Thymus (tissue), 11 donors: ENCODE measurements around the gene SIGMAR1. TPM values are rescaled to one million over a fixed set of nuclear protein-coding genes. Genes with fewer than 3 reads are reported as not detected.

ENCODE experiments used
- DNase-seq, 9 donors: peaks; one replicate each; pipeline ENCODE4 v3.0.0-alpha.2; 2013; ENCODE audit warnings: low spot score in 9 of 9, low read depth in 6 of 9, missing footprints in 1 of 9
- H3K27ac ChIP-seq, 2 donors: one replicate each; pipeline ENCODE4 v1.5.1; 2013; ENCODE audit warnings: control low read depth in 1 of 2, low read depth in 1 of 2, low read length in 1 of 2, mild to moderate bottlenecking in 1 of 2, moderate library complexity in 1 of 2
- H3K27me3 ChIP-seq, 2 donors: one replicate each; pipeline ENCODE4 v1.5.1; 2013; ENCODE audit warnings: low read length in 1 of 2; ENCODE audit not compliant: control insufficient read depth in 2 of 2, insufficient read depth in 1 of 2
- H3K36me3 ChIP-seq, 2 donors: one replicate each; pipeline ENCODE4 v1.5.1; 2013; ENCODE audit warnings: low read length in 1 of 2, mild to moderate bottlenecking in 1 of 2, moderate library complexity in 1 of 2; ENCODE audit not compliant: control insufficient read depth in 2 of 2, insufficient read depth in 2 of 2
- H3K4me1 ChIP-seq, 2 donors: one replicate each; pipeline ENCODE4 v1.5.1; 2013; ENCODE audit warnings: low read length in 2 of 2; ENCODE audit not compliant: control insufficient read depth in 2 of 2, insufficient read depth in 2 of 2
- H3K4me3 ChIP-seq, 2 donors: one replicate each; pipeline ENCODE4 v1.5.1; 2013; ENCODE audit warnings: low read length in 2 of 2, control low read depth in 1 of 2, mild to moderate bottlenecking in 1 of 2
- H3K9me3 ChIP-seq, 2 donors: one replicate each; pipeline ENCODE4 v1.5.1; 2013; ENCODE audit warnings: low read length in 1 of 2, mild to moderate bottlenecking in 1 of 2; ENCODE audit not compliant: control insufficient read depth in 2 of 2, insufficient read depth in 1 of 2
- WGBS: extraction: QIAGEN DNeasy Blood & Tissue Kit; methylation state at CpG from one replicate; pipeline ENCODE4 v1.1.7; 2013; 5-methylcytosine and 5-hydroxymethylcytosine counted together
- polyA plus RNA-seq: library from polyadenylated mRNA; stranded (reverse); fragments of 200-250 nt; gene quantifications from one replicate; pipeline ENCODE4 v1.2.3, GENCODE V29; 2013
- total RNA-seq: library from RNA; stranded (reverse); fragments of 120-200 nt; gene quantifications from one replicate; pipeline ENCODE4 v1.2.4, GENCODE V29; 2013
- donor health status: healthy.

SIGMAR1 gene
- total and polyA plus RNA-seq, 2 donors: 21.0 to 24.6 TPM

- Histone ChIP-seq H3K4me1 (no peaks in the 10 kb centered on the region), H3K27ac (no peak overlapping the region), H3K4me3 (no peak overlapping the region), H3K9me3 (no peaks in the 10 kb centered on the region), H3K36me3 (no peaks in the 10 kb centered on the region), H3K27me3 (no peaks in the 10 kb centered on the region)
- 92% methylated on average over 3 of the region's 3 CpGs for WGBS
- no peak for DNase-seq
These were observed 36.9 kb upstream of the SIGMAR1 start for GRCh38 chr9:34674440-34674839.

DNA sequence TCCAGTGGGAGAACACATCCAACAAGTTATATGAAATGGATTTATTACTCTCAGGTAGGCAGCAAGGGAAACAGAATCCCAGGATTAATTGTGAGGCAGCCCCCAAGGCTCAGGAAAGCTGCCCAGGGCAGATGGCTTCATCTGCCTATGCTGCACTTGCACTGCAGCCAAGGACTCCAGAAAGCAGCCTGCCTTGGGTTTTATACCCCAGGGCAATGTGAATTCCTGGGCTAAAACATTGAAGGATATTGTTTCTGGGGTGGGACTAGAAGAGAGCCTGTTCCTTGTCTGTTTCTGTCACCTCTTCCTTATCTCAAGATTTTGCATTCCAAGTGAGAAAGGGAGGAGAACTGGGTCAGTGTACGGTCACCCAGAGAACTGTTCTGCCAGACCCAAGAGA is 33.7 kb upstream of the SIGMAR1 start:
- Histone ChIP-seq H3K27ac (no peak overlapping the region), H3K4me1 (no peaks in the 10 kb centered on the region), H3K27me3 (no peaks in the 10 kb centered on the region)

GRCh38 chr9:34669809-34670562 is 32.4 kb upstream of the SIGMAR1 start:
- no peak for DNase-seq
- H3K27me3 ChIP-seq: no peaks in the 10 kb centered on the region
- H3K4me1 ChIP-seq: peaks cover 4 to 11% of the 10 kb centered on the region in 2 donors
- no peaks in the 10 kb centered on the region for H3K36me3 ChIP-seq
- H3K27ac ChIP-seq: no peak overlapping the region
- H3K9me3 ChIP-seq: peaks cover 0 to 6% of the 10 kb centered on the region in 2 donors
- no peak overlapping the region for H3K4me3 ChIP-seq
- 97% methylated on average over 5 of the region's 5 CpGs for WGBS

More for the DNA sequence above, 33.7 kb upstream of the SIGMAR1 start:
- no peak for DNase-seq
- 98% methylated on average over 1 of the region's 1 CpG for WGBS
- Histone ChIP-seq H3K36me3 (no peaks in the 10 kb centered on the region), H3K9me3 (no peaks in the 10 kb centered on the region), H3K4me3 (no peak overlapping the region)

GRCh38 chr9:34665381-34666250 is 28.0 kb upstream of the SIGMAR1 start:
- 6% methylated on average over 55 of the region's 55 CpGs for WGBS
- Histone ChIP-seq H3K36me3 (no peaks in the 10 kb centered on the region), H3K4me3 (peak overlapping the region; percentile 60 to 76), H3K9me3 (peaks cover 0 to 6% of the 10 kb centered on the region in 2 donors), H3K4me1 (peaks cover 19 to 38% of the 10 kb centered on the region in 2 donors), H3K27me3 (no peaks in the 10 kb centered on the region), H3K27ac (peak overlapping the region; percentile 92)
- peak; percentile 51 to 93 (median 86) for DNase-seq

GRCh38 chr9:34665067-34665380 is 27.4 kb upstream of the SIGMAR1 start:
- Histone ChIP-seq H3K27ac (peak overlapping the region; percentile 59 to 68), H3K27me3 (no peaks in the 10 kb centered on the region), H3K9me3 (peaks cover 0 to 6% of the 10 kb centered on the region in 2 donors), H3K36me3 (no peaks in the 10 kb centered on the region), H3K4me3 (peak overlapping the region; percentile 60 to 76), H3K4me1 (peaks cover 19 to 38% of the 10 kb centered on the region in 2 donors)
- DNase-seq: no peak
- 2% methylated on average over 26 of the region's 26 CpGs for WGBS

DNA sequence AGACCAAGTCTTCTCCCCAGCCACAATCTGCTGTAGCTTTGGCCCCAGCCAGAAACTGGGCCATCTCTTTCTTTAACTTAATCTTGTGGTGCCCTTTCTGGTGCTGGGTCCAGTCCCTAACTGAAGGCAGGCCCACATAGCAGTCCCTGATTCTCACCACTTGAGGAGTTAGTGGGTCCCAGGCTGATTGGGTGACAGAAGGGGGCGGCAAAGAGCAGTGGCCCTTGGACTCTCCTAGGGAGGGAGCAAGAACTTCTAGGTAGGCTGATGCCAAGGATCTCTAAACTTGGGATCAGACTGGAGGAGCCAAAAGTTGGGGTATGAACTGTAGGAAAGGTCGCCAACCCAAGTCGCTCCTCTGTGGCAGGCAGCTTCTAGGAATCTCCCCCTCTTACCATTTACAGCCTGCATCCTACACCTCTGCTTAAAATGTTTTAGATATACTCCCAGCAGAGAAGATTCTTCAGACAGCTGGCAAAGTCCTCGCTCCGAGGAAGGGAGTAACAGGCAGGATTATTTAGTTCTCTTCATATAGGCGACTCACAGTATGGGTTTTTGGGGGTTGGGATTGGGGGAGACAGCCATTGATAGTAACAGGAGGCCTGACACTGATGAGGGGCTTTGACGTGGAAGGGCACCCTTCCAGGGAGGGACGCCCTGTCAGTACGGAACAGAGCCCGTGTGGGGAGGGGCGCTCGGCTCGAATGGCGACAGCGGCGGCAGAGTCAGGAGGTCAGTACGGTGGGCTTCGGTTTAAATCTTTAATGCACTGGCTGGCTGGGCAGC is 26.9 kb upstream of the SIGMAR1 start:
- H3K4me3 ChIP-seq: peak overlapping the region; percentile 60 to 76
- peak; percentile 43 to 87 (median 59) for DNase-seq
- no peaks in the 10 kb centered on the region for H3K36me3 ChIP-seq
- H3K27me3 ChIP-seq: no peaks in the 10 kb centered on the region
- peaks cover 19 to 38% of the 10 kb centered on the region in 2 donors for H3K4me1 ChIP-seq
- H3K27ac ChIP-seq: peak overlapping the region; percentile 59 to 68
- WGBS: 18% methylated on average over 18 of the region's 18 CpGs
- H3K9me3 ChIP-seq: peaks cover 0 to 6% of the 10 kb centered on the region in 2 donors

- DNase-seq: no peak
- peaks cover 19 to 38% of the 10 kb centered on the region in 2 donors for H3K4me1 ChIP-seq
- H3K27ac ChIP-seq: peak overlapping the region in 1 of 2 donors; percentile 8
These were observed 25.7 kb upstream of the SIGMAR1 start for GRCh38 chr9:34663303-34663605.

GRCh38 chr9:34662526-34663302 is 25.1 kb upstream of the SIGMAR1 start, which contains the start of gene CCL27:
Gene CCL27 (minus strand): TSS chr9:34662657. CDS start chr9:34662633, 24 bp downstream.
- Histone ChIP-seq H3K27me3 (no peaks in the 10 kb centered on the region), H3K4me3 (no peak within 1 kb of the TSS), H3K36me3 (no peaks in the 10 kb centered on the region), H3K4me1 (peaks cover 19 to 38% of the 10 kb centered on the region in 2 donors), H3K9me3 (peaks cover 0 to 6% of the 10 kb centered on the region in 2 donors), H3K27ac (peak within 1 kb of the TSS in 1 of 2 donors; percentile 8)
- WGBS: 97% methylated on average over 4 of the region's 4 CpGs
- no peak for DNase-seq

More at GRCh38 chr9:34663303-34663605, 25.7 kb upstream of the SIGMAR1 start:
- Histone ChIP-seq H3K27me3 (no peaks in the 10 kb centered on the region), H3K4me3 (no peak overlapping the region), H3K9me3 (peaks cover 0 to 6% of the 10 kb centered on the region in 2 donors), H3K36me3 (no peaks in the 10 kb centered on the region)
